H9 (cell line): Measurements from ENCODE around the gene RNF213. TPM values are rescaled to one million over a fixed set of nuclear protein-coding genes. Genes with fewer than 3 reads are reported as not detected.
A peak's percentile ranks its signal among the peaks of the same experiment; 100 is the strongest.

Source experiments
- DNase-seq: peaks from one replicate; pipeline ENCODE4 v3.0.0-alpha.2; 2017
- H2AFZ ChIP-seq: one replicate; pipeline ENCODE4 v1.6.1; 2013; ENCODE audit warnings: mild to moderate bottlenecking, low read length, control low read depth, moderate library complexity
- H2AK5ac ChIP-seq: 2 replicates; pipeline ENCODE4 v1.6.1; 2013; ENCODE audit warnings: low read length, control low read depth, mixed read lengths; ENCODE audit not compliant: insufficient read length
- H2BK120ac ChIP-seq: one replicate; pipeline ENCODE4 v1.6.1; 2013; ENCODE audit warnings: low read depth, mild to moderate bottlenecking, low read length, control low read depth, inconsistent platforms; ENCODE audit not compliant: poor library complexity, severe bottlenecking
- H2BK12ac ChIP-seq: 2 replicates; pipeline ENCODE4 v1.6.1; 2013; ENCODE audit warnings: low read length, control low read depth, mixed read lengths, low read depth; ENCODE audit not compliant: insufficient read length
- H2BK15ac ChIP-seq: 2 replicates; pipeline ENCODE4 v1.6.1; 2013; ENCODE audit warnings: low read depth, low read length, control low read depth
- H2BK20ac ChIP-seq: one replicate; pipeline ENCODE4 v1.6.1; 2013; ENCODE audit warnings: low read depth, mild to moderate bottlenecking, low read length, control low read depth, inconsistent platforms; ENCODE audit not compliant: poor library complexity, severe bottlenecking
- H2BK5ac ChIP-seq: 2 replicates; pipeline ENCODE4 v1.6.1; 2013; ENCODE audit warnings: low read length, control low read depth, mixed read lengths; ENCODE audit not compliant: insufficient read length
- H3K14ac ChIP-seq: 2 replicates; pipeline ENCODE4 v1.6.1; 2013; ENCODE audit warnings: low read length, control low read depth; ENCODE audit not compliant: insufficient read depth
- H3K18ac ChIP-seq: 2 replicates; pipeline ENCODE4 v1.6.1; 2013; ENCODE audit warnings: low read depth, mild to moderate bottlenecking, mixed read lengths, low read length, control low read depth; ENCODE audit not compliant: insufficient read length
- H3K23ac ChIP-seq: 2 replicates; pipeline ENCODE4 v1.6.1; 2013; ENCODE audit warnings: low read length, control low read depth, mixed read lengths, low read depth; ENCODE audit not compliant: insufficient read length
- H3K23me2 ChIP-seq: 2 replicates; pipeline ENCODE4 v1.6.1; 2013; ENCODE audit warnings: low read depth, mild to moderate bottlenecking, mixed read lengths, low read length, control low read depth; ENCODE audit not compliant: insufficient read length, poor library complexity, severe bottlenecking
- H3K27ac ChIP-seq: 2 replicates; pipeline ENCODE4 v1.5.1; 2013; ENCODE audit warnings: low read length, control low read depth, mixed read lengths, low read depth; ENCODE audit not compliant: insufficient read length
- H3K27me3 ChIP-seq: 2 replicates; pipeline ENCODE4 v1.6.1; 2013; ENCODE audit warnings: low read length, control low read depth, inconsistent platforms; ENCODE audit not compliant: insufficient read depth
- H3K4ac ChIP-seq: 2 replicates; pipeline ENCODE4 v1.6.1; 2013; ENCODE audit warnings: low read depth, mild to moderate bottlenecking, control low read depth, inconsistent platforms, low read length, moderate library complexity
- H3K4me1 ChIP-seq: 2 replicates; pipeline ENCODE4 v1.6.1; 2013; ENCODE audit warnings: low read length, control low read depth, inconsistent platforms; ENCODE audit not compliant: insufficient read depth
- H3K4me2 ChIP-seq: 2 replicates; pipeline ENCODE4 v1.6.1; 2013; ENCODE audit warnings: low read length, control low read depth, mixed read lengths; ENCODE audit not compliant: insufficient read length, insufficient read depth
- H3K56ac ChIP-seq: 2 replicates; pipeline ENCODE4 v1.6.1; 2013; ENCODE audit warnings: low read depth, mild to moderate bottlenecking, mixed read lengths, low read length, control low read depth; ENCODE audit not compliant: insufficient read length
- H3K79me1 ChIP-seq: 2 replicates; pipeline ENCODE4 v1.6.1; 2013; ENCODE audit warnings: low read depth, mild to moderate bottlenecking, moderate library complexity, low read length, control low read depth, inconsistent platforms; ENCODE audit not compliant: insufficient read depth, poor library complexity, severe bottlenecking
- H3K79me2 ChIP-seq: 2 replicates; pipeline ENCODE4 v1.6.1; 2013; ENCODE audit warnings: low read length, control low read depth, inconsistent platforms; ENCODE audit not compliant: insufficient read depth
- H3K9ac ChIP-seq: 2 replicates; pipeline ENCODE4 v1.6.1; 2013; ENCODE audit warnings: low read length, control low read depth, mixed read lengths; ENCODE audit not compliant: insufficient read length; ENCODE audit errors: extremely low read depth
- H3K9me3 ChIP-seq: one replicate; pipeline ENCODE4 v1.6.1; 2013; ENCODE audit warnings: low read depth, low read length, inconsistent platforms; ENCODE audit not compliant: control insufficient read depth
- H3T11ph ChIP-seq: one replicate; pipeline ENCODE4 v1.6.1; 2013; ENCODE audit warnings: mild to moderate bottlenecking, low read length, control low read depth, inconsistent platforms
- H4K20me1 ChIP-seq: one replicate; pipeline ENCODE4 v1.6.1; 2013; ENCODE audit not compliant: control insufficient read depth, insufficient read length, insufficient read depth
- H4K5ac ChIP-seq: 2 replicates; pipeline ENCODE4 v1.6.1; 2013; ENCODE audit warnings: low read depth, mild to moderate bottlenecking, mixed read lengths, low read length, control low read depth; ENCODE audit not compliant: insufficient read length
- H4K8ac ChIP-seq: replicated peaks from 2 replicates; pipeline ENCODE4 v1.6.1; 2013; ENCODE audit warnings: low read length, control low read depth, mixed read lengths, low read depth; ENCODE audit not compliant: insufficient read length
- H4K91ac ChIP-seq: 2 replicates; pipeline ENCODE4 v1.6.1; 2013; ENCODE audit warnings: low read depth, mild to moderate bottlenecking, moderate library complexity, mixed read lengths, low read length, control low read depth; ENCODE audit not compliant: insufficient read length
- H3K27ac Mint-ChIP-seq, 3 experiments: 2 replicates in 2 of 3; 3 replicates in 1 of 3; pipeline ENCODE4 v1.8.0; 2020 to 2021; ENCODE audit warnings: mixed read lengths in 3 of 3, mild to moderate bottlenecking in 1 of 3, moderate library complexity in 1 of 3
- H3K27me3 Mint-ChIP-seq: 2 replicates; pipeline ENCODE4 v1.8.0; 2021; ENCODE audit warnings: low read depth, mild to moderate bottlenecking, moderate library complexity, mixed read lengths
- H3K36me3 Mint-ChIP-seq, 3 experiments: 2 replicates in 2 of 3; 3 replicates in 1 of 3; pipeline ENCODE4 v1.8.0; 2020 to 2021; ENCODE audit warnings: low read depth in 3 of 3, mixed read lengths in 3 of 3; ENCODE audit not compliant: insufficient read depth in 1 of 3
- H3K4me1 Mint-ChIP-seq, 2 experiments: 2 replicates each; pipeline ENCODE4 v1.8.0; 2020; ENCODE audit warnings: mixed read lengths in 2 of 2
- H3K4me3 Mint-ChIP-seq, 2 experiments: 2 replicates in 1 of 2; 3 replicates in 1 of 2; pipeline ENCODE4 v1.8.0; 2020 to 2021; ENCODE audit warnings: mild to moderate bottlenecking in 2 of 2, mixed read lengths in 2 of 2, moderate library complexity in 1 of 2
- H3K9me3 Mint-ChIP-seq, 2 experiments: 2 replicates in 1 of 2; 3 replicates in 1 of 2; pipeline ENCODE4 v1.8.0; 2020; ENCODE audit warnings: mild to moderate bottlenecking in 2 of 2, mixed read lengths in 2 of 2, moderate library complexity in 1 of 2
- CTCF ChIP-seq: fragments of 200-600 bp; sonication (generic); conservative IDR thresholded peaks from 3 replicates; pipeline ENCODE4 v1.8.0; 2021; ENCODE audit warnings: antibody characterized with exemption, mild to moderate bottlenecking
- WGBS: extraction: QIAGEN DNeasy Blood & Tissue Kit; methylation state at CpG from one replicate; pipeline ENCODE4 v1.1.7; 2013; ENCODE audit warnings: missing lambda C conversion rate, low lambda C conversion rate, mixed read lengths; ENCODE audit not compliant: insufficient read length; ENCODE audit errors: extremely low coverage; 5-methylcytosine and 5-hydroxymethylcytosine counted together
- total RNA-seq: library from RNA; stranded (reverse); gene quantifications from 2 replicates; pipeline ENCODE4 v1.2.1, GENCODE V29; 2021

Gene RNF213
- total RNA-seq, 1 experiment from 2014 or later, result 34.3 TPM

DNA sequence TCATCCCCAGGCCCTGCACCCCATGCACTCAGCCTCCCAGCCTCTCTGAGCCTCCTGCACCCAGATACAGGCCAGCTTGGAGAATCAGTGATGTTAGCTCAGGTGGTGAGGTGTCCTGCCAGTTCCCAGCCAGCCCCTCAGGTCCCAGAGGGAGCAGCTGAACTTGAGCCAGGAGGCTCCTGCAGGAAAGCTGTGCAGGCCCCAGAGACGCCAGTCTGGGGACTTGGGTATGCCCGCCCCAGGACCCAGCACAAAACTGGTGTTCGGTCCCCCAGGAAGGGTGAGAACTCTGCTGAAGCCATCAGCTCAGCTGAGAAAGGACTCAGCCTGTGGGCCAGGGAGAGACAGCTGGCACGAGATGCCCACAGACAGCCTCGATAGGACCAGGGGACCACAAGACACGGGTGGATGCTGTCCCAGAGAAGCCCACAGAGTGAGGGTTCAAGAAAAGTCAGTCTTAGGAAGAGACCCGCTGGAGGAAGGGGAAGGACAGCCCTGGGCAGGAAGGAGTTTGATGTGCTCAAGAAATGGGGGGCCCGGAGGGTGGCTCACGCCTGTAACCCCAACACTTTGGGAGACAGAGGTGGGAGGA, 165.3 kb downstream of the RNF213 start:
- H3K9me3 Mint-ChIP-seq, result no peaks in the 10 kb centered on the region
- no peak overlapping the region for H3K18ac ChIP-seq
- H3K23ac ChIP-seq, result no peak overlapping the region
- H3K27ac ChIP-seq, result no peak overlapping the region
- no peaks in the 10 kb centered on the region for H3K36me3 Mint-ChIP-seq
- H2BK20ac ChIP-seq, result no peak overlapping the region
- H2AK5ac ChIP-seq, result no peak overlapping the region
- no peaks in the 10 kb centered on the region for H3K79me2 ChIP-seq
- H3K4me3 Mint-ChIP-seq, result no peak overlapping the region
- no peak overlapping the region for H2AFZ ChIP-seq
- peaks cover 4 to 12% of the 10 kb centered on the region in 2 experiments for H3K4me1 Mint-ChIP-seq
- H3K9me3 ChIP-seq, result no peaks in the 10 kb centered on the region
- no peak overlapping the region for H2BK120ac ChIP-seq
- no peak overlapping the region for H4K8ac ChIP-seq
- H3K23me2 ChIP-seq, result no peaks in the 10 kb centered on the region
- H4K91ac ChIP-seq, result no peak overlapping the region
- no peak for DNase-seq
- WGBS, result no CpG with 5 or more reads among the region's 9 CpGs
- H3K4me2 ChIP-seq, result no peak overlapping the region
- no peak overlapping the region; the same call in 1 of the 2 replicates for H3K14ac ChIP-seq
- no peak overlapping the region for H2BK12ac ChIP-seq
- H3K56ac ChIP-seq, result no peak overlapping the region
- no peak overlapping the region for H2BK5ac ChIP-seq
- H3K4ac ChIP-seq, result no peak overlapping the region
- H3T11ph ChIP-seq, result no peak overlapping the region
- no peaks in the 10 kb centered on the region for H3K79me1 ChIP-seq
- H4K20me1 ChIP-seq, result no peaks in the 10 kb centered on the region
- no peak overlapping the region for H2BK15ac ChIP-seq
- peak overlapping the region in 1 of 3 experiments; percentile 86; a peak in 1 of 7 replicates for H3K27ac Mint-ChIP-seq
- H3K27me3 ChIP-seq, result no peaks in the 10 kb centered on the region
- no peak for TF ChIP-seq CTCF
- H4K5ac ChIP-seq, result no peak overlapping the region
- H3K27me3 Mint-ChIP-seq, result peaks cover 2% of the 10 kb centered on the region
- H3K4me1 ChIP-seq, result no peaks in the 10 kb centered on the region
- no peak overlapping the region for H3K9ac ChIP-seq
